ENCODE results near the gene KCTD7. TPM values are rescaled to one million over a fixed set of nuclear protein-coding genes. Genes with fewer than 3 reads are reported as not detected.
"Not testable (repeated sequence)": the region's sequence is repeated elsewhere in the genome, so short reads cannot be mapped to it uniquely, and the experiment has no call there.

KCTD7 gene
- 3.5 TPM for polyA plus RNA-seq (2012; ENCODE audit: low read depth, missing spikeins)

GRCh38 chr7:66628361-66629221 lies at the start of gene KCTD7:
TSS of gene KCTD7 (plus strand) at chr7:66628881. CDS start at chr7:66629065, 184 bp downstream.
- FAIRE-seq (peak; percentile 94), DNase-seq (ENCODE audit: insufficient read length, low spot score) (peak; percentile 96)
- TF ChIP-seq POU2F2 (IDR thresholded peaks at IDR 0.05; ENCODE audit: low read depth, low read length) (peak; percentile 75; the same call in 1 of the 2 replicates), POLR2A (IDR thresholded peaks at IDR 0.05; ENCODE audit: low read depth, low read length) (peak; percentile 98), PAX5 (IDR thresholded peaks at IDR 0.05; ENCODE audit: insufficient read depth, low read length, severe bottlenecking) (no peak), POLR2AphosphoS5 (IDR thresholded peaks at IDR 0.05; ENCODE audit: low read depth, low read length) (peak; percentile 97), TAF1 (IDR thresholded peaks at IDR 0.05; ENCODE audit: low read depth, low read length) (peak; percentile 83), SPI1 (IDR thresholded peaks at IDR 0.05; ENCODE audit: low read depth, low read length) (no peak)

- not testable (repeated sequence) for DNase-seq (ENCODE audit: insufficient read length, low spot score); FAIRE-seq
These were observed 48.3 kb upstream of the KCTD7 start for GRCh38 chr7:66580380-66580779.

- FAIRE-seq; DNase-seq (ENCODE audit: insufficient read length, low spot score): not testable (repeated sequence)
These were observed 45.7 kb upstream of the KCTD7 start for GRCh38 chr7:66582816-66583489.

GRCh38 chr7:66583490-66584110 lies 45.1 kb upstream of the KCTD7 start:
- no peak for TF ChIP-seq POLR2AphosphoS5 (IDR thresholded peaks at IDR 0.05; ENCODE audit: low read depth, low read length)
- TF ChIP-seq SPI1 (IDR thresholded peaks at IDR 0.05; ENCODE audit: low read depth, low read length): no peak
- no peak for TF ChIP-seq POU2F2 (IDR thresholded peaks at IDR 0.05; ENCODE audit: low read depth, low read length)
- no peak for TF ChIP-seq PAX5 (IDR thresholded peaks at IDR 0.05; ENCODE audit: insufficient read depth, low read length, severe bottlenecking)
- no peak for TF ChIP-seq POLR2A (IDR thresholded peaks at IDR 0.05; ENCODE audit: low read depth, low read length)
- no peak for TF ChIP-seq TAF1 (IDR thresholded peaks at IDR 0.05; ENCODE audit: low read depth, low read length)
- no peak for FAIRE-seq
- no peak for DNase-seq (ENCODE audit: insufficient read length, low spot score)

GRCh38 chr7:66586181-66586580 lies 42.5 kb upstream of the KCTD7 start:
- TF ChIP-seq PAX5 (IDR thresholded peaks at IDR 0.05; ENCODE audit: insufficient read depth, low read length, severe bottlenecking) (no peak), POLR2AphosphoS5 (IDR thresholded peaks at IDR 0.05; ENCODE audit: low read depth, low read length) (no peak), TAF1 (IDR thresholded peaks at IDR 0.05; ENCODE audit: low read depth, low read length) (no peak), POLR2A (IDR thresholded peaks at IDR 0.05; ENCODE audit: low read depth, low read length) (no peak), SPI1 (IDR thresholded peaks at IDR 0.05; ENCODE audit: low read depth, low read length) (no peak), POU2F2 (IDR thresholded peaks at IDR 0.05; ENCODE audit: low read depth, low read length) (no peak)
- no peak for FAIRE-seq
- DNase-seq (ENCODE audit: insufficient read length, low spot score): no peak

- FAIRE-seq: not testable (repeated sequence)
These were observed 40.5 kb upstream of the KCTD7 start for GRCh38 chr7:66588226-66588625.

GRCh38 chr7:66588856-66589570 lies 39.7 kb upstream of the KCTD7 start:
- not testable (repeated sequence) for DNase-seq (ENCODE audit: insufficient read length, low spot score)

More at GRCh38 chr7:66588226-66588625, 40.5 kb upstream of the KCTD7 start:
- not testable (repeated sequence) for DNase-seq (ENCODE audit: insufficient read length, low spot score)

GRCh38 chr7:66590302-66591057 lies 38.2 kb upstream of the KCTD7 start:
- not testable (repeated sequence) for DNase-seq (ENCODE audit: insufficient read length, low spot score); FAIRE-seq

More at GRCh38 chr7:66588856-66589570, 39.7 kb upstream of the KCTD7 start:
- not testable (repeated sequence) for FAIRE-seq

GRCh38 chr7:66591058-66591798 lies 37.5 kb upstream of the KCTD7 start:
- not testable (repeated sequence) for DNase-seq (ENCODE audit: insufficient read length, low spot score); FAIRE-seq

Measured in GM12891 (cell line).